Hepatocyte (in vitro differentiated cells): ENCODE measurements around the gene TUFM.

Source experiments
- EZH2 ChIP-seq: fragments of 200-600 bp; sonication (generic); IDR thresholded peaks from 2 replicates; pipeline ENCODE4 v1.6.1; 2016; ENCODE audit warnings: antibody characterized with exemption, mild to moderate bottlenecking, borderline replicate concordance
- TF ChIP-seq, protein P1 (sequence below): fragments of 200-600 bp; sonication (generic); IDR thresholded peaks from 2 replicates; pipeline ENCODE4 v1.5.1; 2016; ENCODE audit warnings: antibody characterized with exemption, mild to moderate bottlenecking; ENCODE audit not compliant: poor library complexity

DNA sequence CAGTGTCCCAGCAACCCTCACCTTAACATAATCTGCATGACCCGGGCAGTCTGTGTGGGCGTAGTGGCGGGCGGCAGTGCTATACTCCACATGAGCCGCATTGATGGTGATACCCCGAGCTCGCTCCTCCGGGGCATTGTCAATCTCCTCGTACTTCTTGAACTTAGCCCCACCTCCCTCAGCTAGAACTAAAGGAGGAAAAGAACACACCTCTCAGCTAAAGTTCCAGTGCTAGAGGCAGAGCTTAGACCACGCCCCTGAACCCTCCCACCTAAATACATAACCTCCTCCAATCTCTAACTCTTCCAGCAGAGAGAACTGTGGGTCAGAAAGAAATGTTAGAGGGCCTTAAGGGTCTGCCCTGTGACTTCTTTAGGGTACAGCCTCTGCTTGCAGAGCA, 855 bp downstream of the TUFM start:
- TF ChIP-seq, protein P1, sequence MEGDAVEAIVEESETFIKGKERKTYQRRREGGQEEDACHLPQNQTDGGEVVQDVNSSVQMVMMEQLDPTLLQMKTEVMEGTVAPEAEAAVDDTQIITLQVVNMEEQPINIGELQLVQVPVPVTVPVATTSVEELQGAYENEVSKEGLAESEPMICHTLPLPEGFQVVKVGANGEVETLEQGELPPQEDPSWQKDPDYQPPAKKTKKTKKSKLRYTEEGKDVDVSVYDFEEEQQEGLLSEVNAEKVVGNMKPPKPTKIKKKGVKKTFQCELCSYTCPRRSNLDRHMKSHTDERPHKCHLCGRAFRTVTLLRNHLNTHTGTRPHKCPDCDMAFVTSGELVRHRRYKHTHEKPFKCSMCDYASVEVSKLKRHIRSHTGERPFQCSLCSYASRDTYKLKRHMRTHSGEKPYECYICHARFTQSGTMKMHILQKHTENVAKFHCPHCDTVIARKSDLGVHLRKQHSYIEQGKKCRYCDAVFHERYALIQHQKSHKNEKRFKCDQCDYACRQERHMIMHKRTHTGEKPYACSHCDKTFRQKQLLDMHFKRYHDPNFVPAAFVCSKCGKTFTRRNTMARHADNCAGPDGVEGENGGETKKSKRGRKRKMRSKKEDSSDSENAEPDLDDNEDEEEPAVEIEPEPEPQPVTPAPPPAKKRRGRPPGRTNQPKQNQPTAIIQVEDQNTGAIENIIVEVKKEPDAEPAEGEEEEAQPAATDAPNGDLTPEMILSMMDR: no peak
- TF ChIP-seq EZH2: no peak
